Thoracic aorta (tissue), 2 donors: ENCODE data around the gene NTNG2. TPM values are rescaled to one million over a fixed set of nuclear protein-coding genes. Genes with fewer than 3 reads are reported as not detected.

ENCODE experiments used
- ATAC-seq: fragments of 150-250 bp; one replicate; pipeline ENCODE4 v1.8.0; 2017; ENCODE audit warnings: low read depth; ENCODE audit not compliant: insufficient number of reproducible peaks, low FRiP score
- DNase-seq: peaks from one replicate; pipeline ENCODE4 v3.0.0-alpha.2; 2020; ENCODE audit warnings: low spot score
- H3K27ac ChIP-seq, 2 donors: fragments of 200-600 bp; sonication (generic); 1 replicate in 1 of 2; 2 replicates in 1 of 2; pipeline ENCODE4 v1.5.1; 2016; ENCODE audit warnings: mild to moderate bottlenecking in 2 of 2, moderate library complexity in 2 of 2
- H3K27me3 ChIP-seq: fragments of 200-600 bp; sonication (generic); replicated peaks from 2 replicates; pipeline ENCODE4 v1.6.0; 2016; ENCODE audit warnings: mild to moderate bottlenecking; ENCODE audit not compliant: insufficient read depth
- H3K36me3 ChIP-seq: fragments of 200-600 bp; sonication (generic); one replicate; pipeline ENCODE4 v1.5.1; 2016
- H3K4me1 ChIP-seq, 2 donors: fragments of 200-600 bp; sonication (generic); 1 replicate in 1 of 2; 2 replicates in 1 of 2; pipeline versions ENCODE4 v1.5.1 to v1.6.0; 2016; ENCODE audit warnings: low read depth in 2 of 2, mild to moderate bottlenecking in 1 of 2; ENCODE audit not compliant: control insufficient read depth in 1 of 2
- H3K4me3 ChIP-seq: fragments of 200-600 bp; sonication (generic); 2 replicates; pipeline ENCODE4 v1.5.1; 2016; ENCODE audit warnings: mild to moderate bottlenecking
- H3K9me3 ChIP-seq: fragments of 200-600 bp; sonication (generic); 2 replicates; pipeline ENCODE4 v1.5.1; 2016
- total RNA-seq, 2 donors: library from RNA; depleted of rRNA; stranded (reverse); fragments of >200 nt; gene quantifications; one replicate each; pipeline versions ENCODE4 v1.1.0 to v1.2.3, GENCODE V29; 2016
- TF ChIP-seq, protein P1 (sequence below): fragments of 200-600 bp; sonication (generic); IDR thresholded peaks from one replicate; pipeline ENCODE4 v1.5.1; 2019; ENCODE audit warnings: antibody characterized with exemption

The NTNG2 gene
- total RNA-seq, 2 donors from 2014 or later = 1.2 to 2.0 TPM

DNA sequence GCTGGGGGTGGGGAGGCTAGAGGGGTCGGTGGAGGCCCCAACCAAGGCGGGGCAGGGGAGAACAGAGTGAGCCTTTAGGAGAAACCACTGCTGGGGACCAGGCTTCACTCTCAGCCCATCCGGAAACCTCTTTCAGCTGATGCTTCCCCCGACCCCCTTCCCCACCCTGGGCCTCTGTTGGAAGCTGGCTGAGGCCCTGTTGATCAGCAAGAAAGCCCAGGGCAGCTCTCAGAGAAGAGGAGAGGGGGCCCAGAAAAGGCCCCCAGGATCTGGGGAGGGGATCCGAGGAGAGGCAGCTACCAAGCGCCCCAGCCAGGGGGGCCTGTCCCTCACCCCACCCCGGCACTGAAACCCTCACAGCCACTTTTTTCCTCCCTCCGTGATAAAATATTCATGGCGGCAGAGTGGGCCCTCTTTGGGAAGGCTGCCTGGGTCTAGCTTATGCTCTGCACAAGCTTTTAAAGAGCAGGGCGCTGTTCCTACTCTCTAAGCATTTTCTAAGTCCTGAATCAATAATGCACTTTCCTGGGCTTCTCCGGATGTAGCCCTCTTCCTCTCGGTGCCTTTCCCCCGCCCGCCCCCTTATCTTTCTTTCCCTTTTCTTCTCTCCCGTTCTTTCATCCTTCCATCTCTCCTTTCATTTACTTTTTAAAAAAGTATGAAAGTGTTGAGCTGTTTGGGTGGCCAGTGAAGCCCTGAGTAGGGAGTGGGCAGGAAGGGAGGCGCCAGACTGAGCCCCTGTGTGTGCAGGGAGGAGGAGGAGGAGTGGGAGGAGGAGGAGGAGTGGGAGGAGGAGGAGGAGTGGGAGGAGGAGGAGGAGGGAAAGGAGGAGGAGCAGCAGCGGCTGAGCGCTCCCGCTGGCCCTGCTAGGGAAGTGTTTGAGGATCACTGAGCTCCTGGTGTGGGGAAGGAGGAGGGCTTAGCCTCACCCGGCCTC is 23.5 kb downstream of the NTNG2 start:
- TF ChIP-seq, protein P1, sequence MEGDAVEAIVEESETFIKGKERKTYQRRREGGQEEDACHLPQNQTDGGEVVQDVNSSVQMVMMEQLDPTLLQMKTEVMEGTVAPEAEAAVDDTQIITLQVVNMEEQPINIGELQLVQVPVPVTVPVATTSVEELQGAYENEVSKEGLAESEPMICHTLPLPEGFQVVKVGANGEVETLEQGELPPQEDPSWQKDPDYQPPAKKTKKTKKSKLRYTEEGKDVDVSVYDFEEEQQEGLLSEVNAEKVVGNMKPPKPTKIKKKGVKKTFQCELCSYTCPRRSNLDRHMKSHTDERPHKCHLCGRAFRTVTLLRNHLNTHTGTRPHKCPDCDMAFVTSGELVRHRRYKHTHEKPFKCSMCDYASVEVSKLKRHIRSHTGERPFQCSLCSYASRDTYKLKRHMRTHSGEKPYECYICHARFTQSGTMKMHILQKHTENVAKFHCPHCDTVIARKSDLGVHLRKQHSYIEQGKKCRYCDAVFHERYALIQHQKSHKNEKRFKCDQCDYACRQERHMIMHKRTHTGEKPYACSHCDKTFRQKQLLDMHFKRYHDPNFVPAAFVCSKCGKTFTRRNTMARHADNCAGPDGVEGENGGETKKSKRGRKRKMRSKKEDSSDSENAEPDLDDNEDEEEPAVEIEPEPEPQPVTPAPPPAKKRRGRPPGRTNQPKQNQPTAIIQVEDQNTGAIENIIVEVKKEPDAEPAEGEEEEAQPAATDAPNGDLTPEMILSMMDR = no peak

DNA sequence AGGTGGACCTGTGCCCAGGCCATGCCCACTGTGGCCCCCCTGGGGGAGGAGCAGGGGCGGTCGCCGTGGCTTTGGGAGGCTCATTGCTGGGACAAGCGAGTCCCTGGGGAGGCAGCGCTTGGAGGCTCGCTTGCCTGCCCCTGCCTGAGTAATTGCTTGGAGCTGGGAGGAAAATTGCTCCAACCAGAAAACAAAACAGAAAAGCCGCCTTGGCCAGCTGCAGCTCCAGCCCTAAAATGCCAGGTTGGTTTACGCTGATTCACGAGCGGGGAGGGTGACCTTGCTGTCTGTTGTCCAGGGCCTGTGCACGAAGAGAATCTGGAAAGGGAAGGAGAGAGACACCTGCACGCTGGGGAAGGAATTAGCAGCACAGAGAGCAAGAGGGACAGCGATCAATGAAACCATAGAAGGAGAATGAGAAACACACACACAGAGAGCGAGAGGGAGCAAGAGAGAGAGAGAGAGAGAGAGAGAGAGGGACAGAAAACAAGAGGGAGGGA is 25.3 kb downstream of the NTNG2 start:
- TF ChIP-seq, protein P1 = no peak
- no peak overlapping the region for H3K4me3 ChIP-seq
- ATAC-seq (no peak), DNase-seq (no peak)
- no peaks in the 10 kb centered on the region for H3K4me1 ChIP-seq
- peaks cover 9% of the 10 kb centered on the region for H3K27me3 ChIP-seq
- H3K27ac ChIP-seq = no peak overlapping the region
- H3K36me3 ChIP-seq = no peaks in the 10 kb centered on the region
- no peaks in the 10 kb centered on the region for H3K9me3 ChIP-seq

More for the DNA sequence above, 23.5 kb downstream of the NTNG2 start:
- Histone ChIP-seq H3K27me3 (peaks cover 9% of the 10 kb centered on the region), H3K27ac (no peak overlapping the region), H3K4me3 (no peak overlapping the region), H3K9me3 (no peaks in the 10 kb centered on the region), H3K36me3 (no peaks in the 10 kb centered on the region), H3K4me1 (no peaks in the 10 kb centered on the region)
- ATAC-seq (no peak), DNase-seq (no peak)

DNA sequence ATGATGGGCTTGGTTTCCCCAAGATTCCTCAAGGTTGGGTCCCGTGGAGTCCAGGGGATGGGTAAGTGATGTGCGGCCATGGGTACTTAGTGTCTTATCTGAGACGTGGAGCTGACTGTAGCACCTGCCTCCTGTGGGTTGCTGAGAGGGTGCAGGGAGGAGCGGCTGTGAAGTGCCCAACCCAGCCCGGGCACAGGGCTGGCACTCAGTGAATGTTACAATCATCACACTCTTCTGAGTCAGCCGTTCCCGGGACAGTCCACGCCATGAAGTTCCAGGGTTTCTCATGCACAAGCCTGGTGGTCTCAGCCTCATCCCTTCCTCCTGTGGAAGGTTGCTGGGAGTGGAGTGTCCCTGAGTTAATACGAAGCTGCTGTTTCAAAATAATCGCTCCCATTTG is 29.1 kb downstream of the NTNG2 start:
- no peak overlapping the region for H3K27ac ChIP-seq
- H3K36me3 ChIP-seq = no peaks in the 10 kb centered on the region
- H3K4me1 ChIP-seq = no peaks in the 10 kb centered on the region
- H3K9me3 ChIP-seq = no peaks in the 10 kb centered on the region
- peaks cover 9% of the 10 kb centered on the region for H3K27me3 ChIP-seq
- TF ChIP-seq, protein P1 = no peak
- no peak overlapping the region for H3K4me3 ChIP-seq
- DNase-seq = no peak
- ATAC-seq = no peak

DNA sequence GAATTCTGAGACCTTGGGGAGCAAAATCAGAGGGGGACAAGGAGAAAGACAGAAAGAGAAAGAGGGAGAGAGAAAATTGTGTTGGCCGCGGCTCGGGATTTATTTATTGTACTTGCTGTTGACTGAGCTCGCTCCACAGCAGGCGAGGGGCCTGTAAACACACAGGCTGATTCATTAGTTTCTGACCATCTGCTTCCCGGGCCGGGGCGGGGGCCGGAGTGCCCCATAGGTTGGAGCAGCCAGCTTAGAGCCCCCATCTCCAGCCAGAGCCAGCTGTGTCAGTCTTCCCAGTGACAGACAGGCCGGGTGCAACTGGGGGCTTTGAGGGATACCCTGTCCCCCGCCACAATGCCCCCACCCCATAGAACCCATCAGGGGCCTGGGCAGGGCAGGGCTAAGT is 30.9 kb downstream of the NTNG2 start:
- ATAC-seq (no peak), DNase-seq (no peak)
- Histone ChIP-seq H3K9me3 (no peaks in the 10 kb centered on the region), H3K36me3 (no peaks in the 10 kb centered on the region), H3K27ac (no peak overlapping the region), H3K4me1 (no peaks in the 10 kb centered on the region), H3K4me3 (no peak overlapping the region), H3K27me3 (peaks cover 9% of the 10 kb centered on the region)
- TF ChIP-seq, protein P1 = no peak

DNA sequence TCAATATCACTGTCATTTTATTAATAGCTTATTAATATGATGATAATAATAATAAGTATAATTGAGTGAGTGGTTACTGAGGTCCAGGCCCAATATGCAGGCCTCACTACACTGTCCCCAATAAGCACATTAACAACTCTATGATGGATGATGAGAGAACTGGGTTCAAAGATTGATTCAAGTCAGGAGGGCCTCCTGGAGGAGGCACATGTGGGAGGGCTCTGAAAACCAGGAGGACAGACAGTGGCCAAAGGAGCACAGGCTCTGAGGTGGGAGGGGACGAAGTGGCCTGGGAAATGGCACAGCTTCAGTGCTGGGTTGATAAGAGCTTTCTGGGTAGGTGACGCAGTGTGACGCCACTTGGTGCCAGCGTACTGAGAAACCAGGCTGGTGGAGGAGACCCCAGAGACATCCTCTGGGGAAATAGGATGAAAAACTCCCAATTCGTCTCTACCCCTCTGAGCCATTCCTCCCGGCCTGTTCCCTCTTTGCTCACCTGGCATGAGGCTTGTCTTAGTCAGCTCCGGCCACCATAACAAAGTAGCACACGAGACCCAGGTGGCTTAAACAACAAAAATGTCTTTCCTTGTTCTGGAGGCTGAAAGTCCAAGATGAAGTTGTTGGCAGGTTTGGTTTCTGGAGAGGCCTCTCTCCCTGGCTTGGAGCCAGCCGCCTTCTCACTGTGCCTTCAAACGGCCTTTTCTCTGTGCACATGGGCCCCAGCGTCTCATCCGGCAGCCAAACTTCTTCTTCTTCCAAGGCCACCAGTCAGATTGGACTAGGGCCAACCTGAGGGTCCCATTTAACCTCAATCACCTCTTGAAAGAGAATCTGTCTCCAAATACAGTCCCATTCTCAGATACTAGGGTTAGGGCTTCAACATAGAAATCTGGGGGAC is 31.6 kb downstream of the NTNG2 start:
- no peak for DNase-seq
- TF ChIP-seq, protein P1 = no peak
- H3K27ac ChIP-seq = no peak overlapping the region

More for the DNA sequence above, 31.6 kb downstream of the NTNG2 start:
- Histone ChIP-seq H3K4me3 (no peak overlapping the region), H3K27me3 (peaks cover 3% of the 10 kb centered on the region), H3K4me1 (no peaks in the 10 kb centered on the region), H3K9me3 (no peaks in the 10 kb centered on the region), H3K36me3 (no peaks in the 10 kb centered on the region)
- no peak for ATAC-seq
